GM21526 (cell line): ENCODE results near the gene RIMS3.
"Not testable (repeated sequence)": the region's sequence is repeated elsewhere in the genome, so short reads cannot be mapped to it uniquely, and the experiment has no call there.

Experiments
- ATAC-seq: cut with Tn5 transposase; IDR thresholded peaks from one replicate; pipeline ENCODE4 v1.9.1; 2021; ENCODE audit warnings: moderate library complexity; ENCODE audit not compliant: unreplicated experiment, low FRiP score

The RIMS3 gene

GRCh38 chr1:40633523-40633922 lies 32.0 kb downstream of the RIMS3 start:
- no peak for ATAC-seq

DNA sequence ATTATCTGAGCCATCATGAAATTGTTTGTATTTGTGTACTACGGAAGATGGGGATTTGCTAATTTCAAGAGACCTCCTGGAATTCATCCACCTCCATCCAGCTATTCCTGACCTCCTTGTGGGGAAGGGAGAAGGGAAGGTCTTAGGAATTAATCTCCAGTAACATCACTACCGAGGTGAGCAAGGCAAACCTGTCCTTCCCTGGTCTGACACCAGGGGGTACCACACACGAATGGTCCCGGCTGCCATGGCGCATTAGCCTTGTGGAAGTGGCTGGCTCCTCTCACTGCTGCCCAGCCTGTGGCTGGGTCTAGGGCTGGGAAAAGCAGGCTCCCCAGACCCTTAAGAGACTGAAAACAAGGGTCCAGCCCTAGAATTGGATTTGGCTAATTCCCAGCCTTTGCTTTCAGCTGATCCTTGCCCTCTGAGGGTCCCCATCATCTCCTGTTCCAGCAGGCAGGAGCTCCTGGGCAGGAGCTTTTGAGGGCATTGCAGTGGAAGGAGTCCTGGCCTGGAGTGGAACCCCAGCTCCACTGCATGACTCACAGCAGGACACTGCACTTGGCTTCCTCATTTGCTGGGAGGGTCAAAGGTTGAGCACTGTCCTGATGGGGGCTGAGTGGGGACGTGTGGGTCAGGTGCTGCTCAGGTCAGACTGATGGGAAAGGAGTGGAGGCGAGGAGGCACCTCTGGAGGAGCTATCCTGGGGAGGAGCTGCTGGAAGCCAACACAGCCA lies 34.8 kb downstream of the RIMS3 start:
- no peak for ATAC-seq

DNA sequence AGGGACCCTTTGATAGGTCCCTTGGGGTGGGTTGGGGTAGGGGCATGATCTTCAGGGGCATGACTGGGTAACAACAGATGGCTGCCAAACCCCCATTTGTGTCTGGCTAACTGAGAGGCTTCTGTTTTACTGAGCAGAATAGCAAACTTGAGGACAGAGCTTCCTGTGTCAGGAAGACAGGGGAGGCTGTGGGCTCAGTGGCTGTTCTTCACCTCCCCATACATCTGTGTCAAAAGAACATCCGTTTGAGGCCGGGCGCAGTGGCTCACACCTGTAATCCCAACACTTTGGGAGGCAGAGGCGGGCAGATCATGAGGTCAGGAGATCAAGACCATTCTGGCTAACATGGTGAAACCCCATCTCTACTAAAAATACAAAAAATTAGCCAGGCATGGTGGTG lies 35.9 kb downstream of the RIMS3 start:
- not testable (repeated sequence) for ATAC-seq

DNA sequence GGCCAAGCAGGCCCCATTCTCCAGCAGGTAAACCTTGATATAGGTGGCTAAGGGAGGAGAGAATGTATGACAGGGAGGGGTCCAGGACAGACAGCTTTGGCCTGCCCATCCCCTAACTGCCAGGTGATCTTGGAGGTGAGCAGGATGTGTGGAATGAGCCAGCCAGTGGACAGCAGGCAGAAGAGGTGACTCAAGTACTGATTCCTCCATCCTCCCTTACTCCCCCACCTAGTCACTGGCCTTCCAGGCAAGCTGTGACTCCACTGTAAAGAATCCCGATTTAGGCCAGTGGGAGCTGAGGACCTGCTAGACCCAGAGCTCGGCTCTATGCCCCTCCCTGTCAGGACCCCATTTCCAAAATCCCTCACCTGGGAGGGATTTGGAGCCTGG lies 36.6 kb downstream of the RIMS3 start:
- no peak for ATAC-seq

DNA sequence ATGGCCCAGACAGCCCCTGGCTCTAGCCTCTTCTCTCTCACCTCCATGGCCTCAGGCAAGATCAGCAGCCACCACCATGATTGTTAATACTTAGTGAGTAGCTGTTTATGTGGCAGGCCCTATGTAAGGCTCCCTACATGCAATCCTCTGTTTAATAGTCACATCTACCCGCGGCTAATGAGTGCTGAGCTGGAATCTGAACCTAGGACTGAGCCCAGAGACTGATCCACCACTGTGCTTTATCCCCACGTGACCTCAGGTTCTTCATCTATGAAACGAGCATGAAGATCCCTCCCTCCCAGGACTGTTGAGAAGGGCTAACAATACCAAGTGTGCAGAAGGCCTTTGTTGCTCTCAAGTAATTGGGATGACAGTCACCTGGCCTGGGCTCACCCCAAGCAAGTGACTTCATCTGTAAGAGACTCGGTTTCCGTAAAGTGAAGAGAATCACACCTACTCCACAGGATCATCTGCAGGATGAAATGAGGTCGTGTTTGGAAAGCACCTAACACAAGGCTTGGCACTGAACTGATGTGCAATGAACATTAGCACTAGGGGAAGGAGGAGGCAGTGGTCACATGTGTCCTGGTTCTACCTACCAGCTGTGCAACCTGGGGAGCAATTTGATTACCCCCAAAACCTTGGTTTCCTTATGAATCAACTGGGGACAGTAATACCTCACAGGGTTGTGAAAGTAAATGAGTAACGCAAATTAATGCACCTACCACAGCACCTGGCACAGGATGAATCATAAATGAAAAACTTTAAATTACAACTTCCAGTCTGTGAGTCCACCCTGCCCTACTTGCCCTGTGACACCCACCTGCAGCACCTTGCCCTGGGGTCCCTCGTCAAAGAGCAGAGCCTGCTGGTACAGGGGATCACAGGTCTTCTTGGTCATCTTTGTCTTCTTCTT lies 37.2 kb downstream of the RIMS3 start:
- peak; percentile 52 for ATAC-seq

DNA sequence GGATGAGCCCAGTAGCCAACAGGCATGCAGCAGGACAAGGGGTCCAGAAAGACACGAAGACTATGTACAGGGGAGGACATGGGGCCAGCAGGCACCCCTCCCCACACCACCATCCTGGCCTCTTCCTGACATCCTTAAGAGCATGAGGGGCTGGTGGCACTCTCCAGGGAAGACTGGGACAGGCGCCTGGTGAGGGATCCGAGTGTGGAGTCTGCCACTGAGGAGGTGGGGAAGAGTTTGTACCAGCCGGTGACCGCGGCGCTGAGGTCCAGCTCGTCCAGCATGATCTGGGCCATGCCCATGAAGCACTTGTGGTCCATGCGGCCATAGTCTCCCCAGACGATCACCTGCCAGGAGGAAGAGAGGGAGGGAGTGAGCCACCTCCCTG lies 39.1 kb downstream of the RIMS3 start:
- no peak for ATAC-seq

DNA sequence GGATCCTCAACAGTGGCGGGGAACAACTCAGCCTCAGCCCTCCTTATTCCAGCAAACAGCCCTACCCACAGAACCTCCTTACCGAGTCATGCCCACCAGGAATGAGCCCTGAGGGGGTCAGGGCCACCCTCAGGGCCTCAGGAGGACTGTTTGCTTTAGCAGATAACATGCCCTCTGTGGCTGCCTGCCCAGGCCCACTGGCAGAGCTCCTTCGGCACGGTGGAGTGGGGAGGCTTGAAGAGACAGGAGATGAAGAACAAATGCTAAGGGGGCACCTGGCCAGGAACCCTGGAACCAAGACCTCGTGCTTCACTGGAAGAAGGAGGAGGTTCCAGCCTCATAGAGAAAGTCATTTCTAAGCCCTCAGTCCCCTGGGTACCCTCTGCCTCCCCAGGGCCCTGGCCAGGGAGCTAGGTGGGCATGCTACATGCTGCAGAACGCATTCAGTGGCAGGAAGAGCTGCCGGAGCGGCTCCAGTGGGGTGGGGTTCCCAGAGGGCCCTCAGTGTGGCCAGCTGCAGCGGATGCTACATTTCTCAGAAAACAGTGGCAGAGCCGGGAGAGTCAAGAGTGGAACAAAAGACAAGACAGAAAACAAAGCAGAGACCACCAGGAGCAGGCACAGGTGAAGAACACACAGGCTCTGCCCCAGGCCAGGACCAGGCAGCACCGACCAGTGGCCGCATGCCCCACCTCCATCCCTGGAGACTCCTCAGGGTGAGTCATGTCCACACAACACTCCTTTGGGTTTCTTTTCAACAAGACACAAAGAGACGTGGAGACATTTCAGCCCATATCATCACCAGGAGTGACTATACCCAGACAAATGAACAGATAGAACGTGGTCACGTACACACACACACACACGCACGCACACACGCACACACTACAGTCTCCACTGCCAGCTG lies 39.8 kb downstream of the RIMS3 start:
- ATAC-seq: no peak

- ATAC-seq: no peak
Measured at GRCh38 chr1:40625076-40625475, 40.4 kb downstream of the RIMS3 start.

GRCh38 chr1:40622936-40623629 lies 42.4 kb downstream of the RIMS3 start:
- ATAC-seq: no peak

GRCh38 chr1:40621821-40622450 lies 43.5 kb downstream of the RIMS3 start:
- no peak for ATAC-seq

GRCh38 chr1:40620586-40621210 lies 44.8 kb downstream of the RIMS3 start:
- ATAC-seq: no peak

GRCh38 chr1:40620150-40620549 lies 45.3 kb downstream of the RIMS3 start:
- no peak for ATAC-seq

- no peak for ATAC-seq
Measured at GRCh38 chr1:40618108-40618507, 47.4 kb downstream of the RIMS3 start.

DNA sequence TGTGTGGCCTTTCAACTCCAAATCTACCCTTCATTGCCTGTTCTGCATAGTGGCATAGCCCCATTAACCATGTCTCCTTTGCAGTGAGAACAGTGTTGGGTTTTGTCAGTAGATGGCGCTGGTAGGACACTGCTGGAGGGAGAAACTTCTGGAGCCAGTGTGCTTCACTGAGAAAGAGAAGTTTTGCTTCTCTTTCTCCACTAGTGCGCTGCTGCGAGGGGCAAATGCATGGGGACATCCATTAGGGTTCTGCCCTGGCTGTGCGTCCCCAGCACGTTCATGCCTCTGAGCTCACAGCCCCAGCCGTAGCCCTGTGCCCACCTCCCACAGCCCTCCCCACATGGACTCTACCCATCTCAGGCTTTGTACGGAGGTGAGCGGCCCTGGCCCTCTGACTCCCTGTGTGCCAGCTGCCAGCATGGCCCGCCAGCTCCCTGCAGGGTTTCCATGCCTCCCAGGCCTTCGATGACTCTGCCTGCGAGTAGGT lies 53.1 kb downstream of the RIMS3 start:
- no peak for ATAC-seq

DNA sequence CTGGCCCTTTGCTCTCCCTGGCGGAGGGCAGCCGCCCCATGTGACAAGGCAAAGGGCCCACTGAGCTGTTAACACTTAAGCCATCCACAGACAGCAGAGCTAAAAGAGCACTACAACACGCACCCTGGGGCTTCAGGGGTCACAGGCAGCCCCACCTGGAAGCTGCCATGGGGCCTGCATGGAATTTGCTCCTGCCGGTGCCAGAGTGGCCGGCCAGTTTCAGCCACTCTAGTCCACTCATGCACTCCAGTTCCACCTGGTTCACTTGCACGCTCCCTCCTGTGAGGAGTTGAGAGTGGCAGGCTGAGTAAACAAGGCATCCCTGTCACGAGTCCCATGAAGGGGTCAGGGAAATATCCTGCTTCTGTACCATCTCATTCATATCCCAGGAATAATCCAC lies 55.3 kb downstream of the RIMS3 start:
- no peak for ATAC-seq

DNA sequence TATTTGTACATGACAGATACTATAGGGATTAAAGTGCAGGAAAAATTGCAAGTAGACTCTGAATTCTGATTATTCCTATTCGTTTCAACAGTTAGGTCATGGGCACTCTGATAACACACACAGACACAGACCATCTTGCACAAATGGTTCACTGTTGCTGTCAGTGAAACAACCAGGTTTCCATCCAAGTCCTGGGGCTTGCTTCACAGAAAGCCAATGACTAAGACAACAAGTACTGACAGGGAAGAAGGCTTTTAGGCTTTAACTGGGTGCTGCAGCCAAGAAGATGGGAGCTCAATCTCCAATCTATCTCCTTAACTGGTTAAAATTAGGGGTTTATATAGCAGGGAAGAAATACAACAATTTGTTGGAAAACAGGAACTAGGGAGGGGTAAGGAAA lies 57.6 kb downstream of the RIMS3 start:
- ATAC-seq: no peak

GRCh38 chr1:40606978-40607377 lies 58.5 kb downstream of the RIMS3 start:
- ATAC-seq: no peak

- no peak for ATAC-seq
Measured at GRCh38 chr1:40606194-40606593, 59.3 kb downstream of the RIMS3 start.

DNA sequence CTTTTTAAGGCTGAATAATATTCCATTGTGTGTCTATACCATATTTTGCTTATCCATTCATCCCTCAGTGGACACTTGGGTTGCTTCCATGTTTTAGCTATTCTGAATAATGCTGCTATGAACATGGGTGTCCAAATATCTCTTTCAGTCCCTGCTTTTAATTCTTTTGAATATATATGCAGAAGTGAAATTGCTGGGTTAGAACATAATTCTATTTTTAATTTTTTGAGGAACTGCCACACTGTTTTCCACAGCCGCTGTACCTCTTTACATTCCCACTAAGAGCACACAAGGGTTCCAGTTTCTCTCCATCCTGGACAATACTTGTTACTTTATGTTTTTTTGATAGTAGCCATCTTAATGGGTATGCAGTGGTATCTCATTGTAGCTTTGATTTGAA lies 65.6 kb downstream of the RIMS3 start:
- ATAC-seq: no peak
